NCI-H446 treated with DMSO at 0.1 percent for 48 hours (cell line): ENCODE results near the gene SKIC2.
A peak's percentile ranks its signal among the peaks of the same experiment; 100 is the strongest.
"Not testable (repeated sequence)": the region's sequence is repeated elsewhere in the genome, so short reads cannot be mapped to it uniquely, and the experiment has no call there.

Source experiments
- DNase-seq: peaks from one replicate; lab custom pipeline; 2025; lab: John Stamatoyannopoulos, UW

Gene SKIC2

DNA sequence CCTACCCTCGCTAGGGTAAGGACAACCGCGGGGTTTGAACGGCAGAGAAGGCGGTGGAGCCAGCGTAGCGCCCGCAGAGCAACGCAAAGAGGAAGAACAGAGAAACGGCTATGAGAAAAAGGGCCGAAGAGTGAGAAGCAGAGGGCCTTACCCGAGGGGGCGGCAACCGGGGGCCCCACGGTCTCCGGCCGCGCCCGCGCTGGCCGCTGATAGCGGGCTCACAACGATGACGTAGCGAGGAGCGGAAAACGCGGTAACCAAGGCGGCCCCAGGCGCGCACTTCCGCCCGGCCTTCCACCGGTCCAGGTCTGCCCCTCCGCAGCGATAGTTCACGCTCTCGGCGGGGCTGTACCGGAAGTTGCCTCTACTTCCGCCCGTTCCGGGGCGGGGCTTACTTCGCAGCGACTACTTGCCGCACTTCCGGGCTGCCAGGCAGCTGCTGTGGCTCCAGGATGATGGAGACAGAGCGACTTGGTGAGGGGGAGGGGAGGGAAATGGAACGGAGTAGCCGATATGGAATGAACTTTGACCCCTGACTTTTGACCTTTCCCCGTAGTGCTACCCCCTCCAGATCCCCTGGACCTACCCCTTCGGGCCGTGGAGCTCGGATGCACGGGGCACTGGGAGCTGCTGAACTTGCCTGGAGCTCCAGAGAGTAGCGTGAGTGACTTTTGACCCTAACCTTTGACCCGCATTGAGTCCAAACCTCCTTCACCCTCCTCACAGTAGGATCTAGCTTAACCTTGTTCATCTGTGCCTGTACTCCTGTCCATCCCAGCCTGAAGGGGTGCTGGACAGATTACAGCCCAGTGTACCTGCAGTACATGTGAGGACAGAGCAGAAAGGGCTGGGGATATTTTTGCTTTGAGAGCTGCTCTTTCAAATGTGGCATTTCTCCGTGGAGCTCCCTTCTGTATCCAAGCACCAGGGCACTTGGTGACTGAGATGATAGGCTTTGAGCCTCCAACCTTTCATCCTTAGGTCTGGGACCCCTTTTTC is at the start of gene SKIC2, which contains the start of gene NELFE:
Gene SKIC2, plus strand, starts transcription at position 435 of the 999 bp plus-strand sequence. Its CDS starts 18 bp downstream, at position 453.
Gene NELFE, minus strand, starts transcription at position 231 of the 999 bp plus-strand sequence. CDS start 525 bp downstream, outside the sequence.
- peak; percentile 95 for DNase-seq

DNA sequence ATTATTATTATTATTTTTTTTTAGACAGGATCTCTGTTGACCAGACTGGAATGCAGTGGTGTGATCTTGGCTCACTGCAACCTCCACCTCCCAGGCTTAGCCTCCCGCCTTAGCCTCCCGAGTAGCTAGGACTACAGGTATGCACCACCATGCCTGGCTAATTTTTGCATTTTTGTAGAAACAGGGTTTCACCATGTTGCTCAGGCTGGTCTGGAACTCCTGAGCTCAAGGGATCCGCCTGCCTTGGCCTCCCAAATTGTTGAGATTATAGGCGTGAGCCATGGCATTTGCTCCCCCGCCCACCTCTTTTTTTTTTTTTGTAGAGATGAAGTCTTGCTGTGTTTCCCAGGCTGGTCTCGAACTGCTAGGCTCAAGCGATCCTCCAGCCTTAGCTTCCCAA is 49.7 kb upstream of the SKIC2 start:
- DNase-seq, result not testable (repeated sequence)

- DNase-seq, result no peak
Measured at GRCh38 chr6:31911826-31912585, 47.0 kb upstream of the SKIC2 start.

- DNase-seq, result no peak
Measured at GRCh38 chr6:31915351-31915750, 43.6 kb upstream of the SKIC2 start.

GRCh38 chr6:31915756-31916155 is 43.2 kb upstream of the SKIC2 start:
- DNase-seq, result no peak

DNA sequence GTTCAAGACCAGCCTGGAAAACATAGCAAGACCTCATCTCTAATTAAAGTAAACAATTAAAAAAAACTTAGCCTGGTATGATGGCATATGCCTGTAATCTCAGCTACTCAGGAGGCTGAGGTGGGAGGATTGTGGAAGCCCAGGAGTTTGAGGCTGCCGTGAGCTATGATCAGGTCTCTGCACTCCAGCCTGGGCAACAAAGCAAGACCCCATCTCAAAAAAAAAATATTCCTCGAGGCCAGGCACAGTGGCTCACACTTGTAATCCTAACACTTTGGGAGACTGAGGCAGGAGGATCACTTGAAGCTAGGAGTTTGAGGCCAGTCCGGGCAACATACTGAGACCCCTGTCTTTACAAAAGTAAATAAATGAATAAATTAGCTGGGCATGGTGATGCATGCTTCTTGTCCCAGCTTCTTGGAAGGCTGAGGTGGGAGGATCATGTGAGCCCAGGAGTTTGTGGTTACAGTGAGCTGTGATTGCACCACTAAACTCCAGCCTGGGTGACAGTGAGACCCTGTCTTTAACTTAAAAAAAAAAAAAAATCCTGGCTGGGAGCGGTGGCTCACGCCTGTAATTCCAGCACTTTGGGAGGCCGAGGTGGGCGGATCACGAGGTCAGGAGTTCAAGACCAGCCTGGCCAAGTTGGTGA is 40.8 kb upstream of the SKIC2 start:
- DNase-seq, result no peak

DNA sequence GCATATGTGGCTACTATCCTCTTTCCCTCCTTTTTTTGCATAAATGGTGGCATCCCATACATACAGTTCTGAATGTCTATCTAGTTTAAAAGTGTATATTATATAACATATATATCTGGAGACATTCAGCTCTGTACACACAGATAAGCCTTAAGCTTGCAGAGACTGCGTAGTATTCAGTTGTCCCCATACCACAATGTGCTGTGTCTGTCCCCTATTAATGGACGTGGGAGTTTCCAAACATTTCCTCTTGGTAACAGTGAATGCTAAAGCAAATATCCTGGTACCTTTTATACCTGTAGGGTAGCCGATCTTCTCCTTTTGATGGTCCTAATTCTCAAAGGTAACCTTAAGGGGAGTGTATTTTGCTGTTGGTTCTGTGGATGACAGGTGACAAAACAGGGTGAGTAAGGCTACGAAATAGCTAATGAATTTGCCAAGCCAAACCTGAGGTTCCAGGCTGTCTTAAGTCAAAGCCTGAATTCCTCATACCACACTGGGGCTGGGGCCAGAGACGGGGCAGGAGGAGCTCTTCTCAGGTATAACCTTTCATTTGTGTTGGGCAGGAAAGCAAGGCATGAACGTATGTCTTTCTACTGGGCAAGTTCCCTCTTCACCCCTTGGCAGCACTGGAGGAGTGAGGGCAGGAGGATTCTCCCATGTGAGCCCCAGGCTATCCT is 39.2 kb upstream of the SKIC2 start:
- no peak for DNase-seq

DNA sequence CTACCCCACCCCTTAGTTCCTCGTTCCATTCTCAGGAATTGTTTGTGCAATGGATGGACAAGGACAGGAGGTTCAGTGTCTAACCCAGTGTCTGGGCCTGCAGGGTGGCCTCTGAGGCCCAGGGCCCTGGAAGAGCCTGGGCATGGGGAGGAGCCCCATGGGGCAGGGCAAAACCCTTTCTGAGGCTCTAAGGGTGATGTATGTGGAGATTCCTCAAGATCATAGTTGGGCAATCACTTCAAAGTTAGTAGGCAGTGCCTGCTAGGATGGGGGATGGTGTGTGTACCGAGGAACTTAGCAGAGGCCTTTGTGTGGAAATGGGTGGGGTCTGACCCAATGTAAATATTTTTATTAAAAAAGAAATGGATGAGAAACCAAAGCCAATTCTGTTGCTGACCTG is 38.2 kb upstream of the SKIC2 start:
- DNase-seq, result no peak

- DNase-seq, result no peak
Measured at GRCh38 chr6:31922942-31923341, 36.0 kb upstream of the SKIC2 start.

DNA sequence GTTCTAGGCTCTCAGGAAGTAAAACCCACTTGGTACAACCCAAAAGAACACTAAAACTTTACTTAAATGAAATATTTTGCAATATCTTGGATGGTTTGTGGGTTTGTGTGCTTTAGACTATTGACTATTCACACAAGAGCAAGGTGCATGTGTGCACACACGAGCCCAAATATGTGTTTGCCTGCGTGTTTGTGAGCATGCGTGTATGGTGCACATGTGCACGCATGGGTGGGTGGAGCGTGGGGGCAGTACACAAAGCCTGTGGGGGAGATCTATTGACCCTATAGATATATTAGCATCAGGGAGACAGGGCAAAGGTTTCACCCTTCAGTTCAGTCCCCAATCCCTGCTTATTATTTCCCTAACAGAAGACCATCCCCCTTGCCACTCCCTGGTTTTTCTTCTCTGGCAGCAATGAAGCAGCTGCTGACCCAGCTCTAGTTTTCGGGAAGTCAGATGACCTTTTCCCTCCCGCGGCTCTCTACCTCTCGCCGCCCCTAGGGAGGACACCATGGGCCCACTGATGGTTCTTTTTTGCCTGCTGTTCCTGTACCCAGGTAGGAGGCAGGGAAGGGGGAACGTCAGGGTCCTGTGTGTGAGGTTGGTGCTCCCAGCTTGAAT is 31.6 kb upstream of the SKIC2 start, which contains the start of gene C2:
Gene C2, plus strand, starts transcription at position 476 of the 621 bp plus-strand sequence. Its CDS starts 36 bp downstream, at position 512.
- no peak for DNase-seq

DNA sequence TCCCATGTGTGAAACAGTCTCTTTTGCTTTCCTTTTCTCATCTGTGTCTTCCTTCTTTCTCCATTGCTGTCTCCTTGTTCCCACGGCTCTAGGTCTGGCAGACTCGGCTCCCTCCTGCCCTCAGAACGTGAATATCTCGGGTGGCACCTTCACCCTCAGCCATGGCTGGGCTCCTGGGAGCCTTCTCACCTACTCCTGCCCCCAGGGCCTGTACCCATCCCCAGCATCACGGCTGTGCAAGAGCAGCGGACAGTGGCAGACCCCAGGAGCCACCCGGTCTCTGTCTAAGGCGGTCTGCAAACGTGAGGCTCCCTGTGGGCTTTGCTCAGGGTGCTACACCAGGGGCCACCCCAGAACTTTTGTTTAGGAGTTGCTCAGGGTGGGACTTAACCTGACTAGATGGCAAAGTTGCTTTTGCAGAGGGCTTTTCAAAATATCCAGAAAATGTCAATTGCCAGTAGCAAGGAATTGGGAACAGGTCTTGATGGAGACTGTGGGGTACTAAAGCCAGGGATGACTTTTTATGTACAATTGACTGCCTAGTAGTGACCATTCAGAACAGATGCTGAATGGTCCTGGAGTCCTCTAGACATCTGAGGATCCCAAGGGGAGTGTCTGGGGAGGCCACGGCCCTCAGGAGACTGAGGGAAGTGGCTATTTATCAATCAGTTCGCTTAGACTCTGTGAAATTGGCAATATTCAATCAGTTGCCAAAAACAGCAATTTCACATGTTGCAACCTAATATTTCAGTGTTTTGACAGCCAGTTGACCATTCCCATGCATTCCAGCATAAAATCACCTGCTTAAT is 30.9 kb upstream of the SKIC2 start:
- DNase-seq, result no peak

DNA sequence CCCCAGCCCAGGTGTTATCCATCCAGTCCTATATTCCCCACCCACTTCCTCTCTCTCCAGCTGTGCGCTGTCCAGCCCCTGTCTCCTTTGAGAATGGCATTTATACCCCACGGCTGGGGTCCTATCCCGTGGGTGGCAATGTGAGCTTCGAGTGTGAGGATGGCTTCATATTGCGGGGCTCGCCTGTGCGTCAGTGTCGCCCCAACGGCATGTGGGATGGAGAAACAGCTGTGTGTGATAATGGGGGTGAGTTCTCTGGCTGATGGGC is 30.4 kb upstream of the SKIC2 start:
- DNase-seq, result no peak

DNA sequence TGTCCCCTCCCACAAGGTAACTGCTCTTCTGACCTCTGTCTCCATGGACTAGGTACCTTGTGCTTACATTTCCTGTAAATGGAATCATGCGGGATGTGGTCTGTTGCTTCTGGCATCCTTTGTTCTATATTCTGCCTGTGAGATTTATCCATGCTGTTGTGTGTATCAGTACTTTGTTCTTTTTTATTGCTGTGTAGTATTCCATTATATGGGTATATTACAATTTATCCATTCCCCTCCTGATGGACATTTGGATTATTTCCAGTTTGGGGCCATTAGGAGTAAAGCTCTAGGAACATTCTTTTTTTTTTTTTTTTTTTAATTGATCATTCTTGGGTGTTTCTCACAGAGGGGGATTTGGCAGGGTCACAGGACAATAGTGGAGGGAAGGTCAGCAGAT is 28.0 kb upstream of the SKIC2 start:
- DNase-seq, result no peak

DNA sequence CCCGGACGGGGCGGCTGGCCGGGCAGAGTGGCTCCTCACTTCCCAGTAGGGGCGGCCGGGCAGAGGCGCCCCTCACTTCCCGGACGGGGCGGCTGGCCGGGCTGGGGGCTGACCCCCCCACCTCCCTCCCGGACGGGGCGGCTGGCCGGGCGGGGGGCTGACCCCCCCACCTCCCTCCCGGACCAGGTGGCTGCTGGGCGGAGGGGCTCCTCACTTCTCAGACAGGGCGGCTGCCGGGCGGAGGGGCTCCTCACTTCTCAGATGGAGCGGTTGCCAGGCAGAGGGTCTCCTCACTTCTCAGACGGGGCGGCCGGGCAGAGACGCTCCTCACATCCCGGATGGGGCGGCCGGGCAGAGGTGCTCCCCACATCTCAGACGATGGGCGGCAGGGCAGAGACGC is 26.8 kb upstream of the SKIC2 start:
- not testable (repeated sequence) for DNase-seq

DNA sequence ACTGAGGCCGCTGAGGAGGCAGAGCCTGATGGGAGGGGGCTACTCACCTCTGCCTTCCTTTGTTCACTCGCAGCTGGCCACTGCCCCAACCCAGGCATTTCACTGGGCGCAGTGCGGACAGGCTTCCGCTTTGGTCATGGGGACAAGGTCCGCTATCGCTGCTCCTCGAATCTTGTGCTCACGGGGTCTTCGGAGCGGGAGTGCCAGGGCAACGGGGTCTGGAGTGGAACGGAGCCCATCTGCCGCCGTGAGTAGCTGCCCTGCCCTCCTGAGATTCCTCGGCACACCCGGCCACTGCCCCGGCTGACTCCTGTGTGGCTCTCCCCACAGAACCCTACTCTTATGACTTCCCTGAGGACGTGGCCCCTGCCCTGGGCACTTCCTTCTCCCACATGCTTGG is 25.4 kb upstream of the SKIC2 start:
- no peak for DNase-seq

DNA sequence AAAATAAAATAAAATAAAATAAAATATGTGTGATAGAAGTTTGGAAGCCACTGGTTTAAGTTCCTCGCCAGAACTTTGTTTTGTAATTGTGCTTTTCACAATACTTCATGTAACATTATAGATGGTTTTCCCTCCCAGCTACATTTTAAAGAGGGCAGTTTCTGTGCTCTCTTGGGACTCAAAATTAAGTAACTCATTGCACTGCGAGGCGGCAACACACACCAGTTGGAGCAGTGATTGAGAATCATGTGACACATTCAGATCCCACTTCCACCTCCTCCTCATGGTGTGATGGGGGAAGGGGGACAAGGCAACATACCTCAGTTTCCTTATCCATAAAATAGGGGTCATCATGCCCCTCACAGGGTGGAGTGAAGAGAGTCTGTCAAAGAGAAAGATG is 24.0 kb upstream of the SKIC2 start:
- DNase-seq, result no peak

- no peak for DNase-seq
Measured at GRCh38 chr6:31935823-31936222, 23.2 kb upstream of the SKIC2 start.

- no peak for DNase-seq
Measured at GRCh38 chr6:31940256-31940664, 18.7 kb upstream of the SKIC2 start.

DNA sequence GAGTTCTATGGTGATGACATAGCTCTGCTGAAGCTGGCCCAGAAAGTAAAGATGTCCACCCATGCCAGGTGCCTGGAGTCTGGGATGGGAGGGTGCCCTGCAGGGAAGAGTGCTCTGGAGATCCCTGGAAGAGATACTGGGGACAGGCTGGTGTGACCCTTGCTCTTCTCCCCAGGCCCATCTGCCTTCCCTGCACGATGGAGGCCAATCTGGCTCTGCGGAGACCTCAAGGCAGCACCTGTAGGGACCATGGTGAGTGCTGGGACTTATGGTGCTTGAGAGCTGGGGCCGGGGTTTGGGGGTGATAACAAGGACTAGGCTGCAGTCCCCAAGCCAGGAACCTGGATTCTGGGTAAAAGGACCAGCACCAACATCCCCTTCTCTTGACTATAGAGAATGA is 15.2 kb upstream of the SKIC2 start:
- DNase-seq, result no peak

DNA sequence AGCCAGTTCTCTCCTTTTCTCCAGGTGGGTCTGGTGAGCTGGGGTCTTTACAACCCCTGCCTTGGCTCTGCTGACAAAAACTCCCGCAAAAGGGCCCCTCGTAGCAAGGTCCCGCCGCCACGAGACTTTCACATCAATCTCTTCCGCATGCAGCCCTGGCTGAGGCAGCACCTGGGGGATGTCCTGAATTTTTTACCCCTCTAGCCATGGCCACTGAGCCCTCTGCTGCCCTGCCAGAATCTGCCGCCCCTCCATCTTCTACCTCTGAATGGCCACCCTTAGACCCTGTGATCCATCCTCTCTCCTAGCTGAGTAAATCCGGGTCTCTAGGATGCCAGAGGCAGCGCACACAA is 13.8 kb upstream of the SKIC2 start:
- DNase-seq, result no peak
